Astrocyte of the cerebellum (primary cell): ENCODE measurements around the gene RTN3.
A peak's percentile ranks its signal among the peaks of the same experiment; 100 is the strongest.
"Not testable (repeated sequence)": the region's sequence is repeated elsewhere in the genome, so short reads cannot be mapped to it uniquely, and the experiment has no call there.

Experiments
- DNase-seq: peaks from one replicate; pipeline ENCODE4 v3.0.0-alpha.2; 2011; ENCODE audit warnings: low read depth
- H3K4me3 ChIP-seq: 2 replicates; pipeline ENCODE4 v1.5.1; 2011; ENCODE audit warnings: mild to moderate bottlenecking, low read depth, low read length, moderate library complexity
- in situ Hi-C: cut with HindIII; loops from 2 replicates; pipeline ENCODE4 v1.10.0; 2017; ENCODE audit warnings: low sequenced_read_pairs
- TF ChIP-seq, protein P1 (sequence below): IDR thresholded peaks from 2 replicates; pipeline ENCODE4 v1.5.1; 2012; ENCODE audit warnings: low read length, low read depth, moderate library complexity, mild to moderate bottlenecking; ENCODE audit errors: missing control alignments

RTN3 gene, protein sequence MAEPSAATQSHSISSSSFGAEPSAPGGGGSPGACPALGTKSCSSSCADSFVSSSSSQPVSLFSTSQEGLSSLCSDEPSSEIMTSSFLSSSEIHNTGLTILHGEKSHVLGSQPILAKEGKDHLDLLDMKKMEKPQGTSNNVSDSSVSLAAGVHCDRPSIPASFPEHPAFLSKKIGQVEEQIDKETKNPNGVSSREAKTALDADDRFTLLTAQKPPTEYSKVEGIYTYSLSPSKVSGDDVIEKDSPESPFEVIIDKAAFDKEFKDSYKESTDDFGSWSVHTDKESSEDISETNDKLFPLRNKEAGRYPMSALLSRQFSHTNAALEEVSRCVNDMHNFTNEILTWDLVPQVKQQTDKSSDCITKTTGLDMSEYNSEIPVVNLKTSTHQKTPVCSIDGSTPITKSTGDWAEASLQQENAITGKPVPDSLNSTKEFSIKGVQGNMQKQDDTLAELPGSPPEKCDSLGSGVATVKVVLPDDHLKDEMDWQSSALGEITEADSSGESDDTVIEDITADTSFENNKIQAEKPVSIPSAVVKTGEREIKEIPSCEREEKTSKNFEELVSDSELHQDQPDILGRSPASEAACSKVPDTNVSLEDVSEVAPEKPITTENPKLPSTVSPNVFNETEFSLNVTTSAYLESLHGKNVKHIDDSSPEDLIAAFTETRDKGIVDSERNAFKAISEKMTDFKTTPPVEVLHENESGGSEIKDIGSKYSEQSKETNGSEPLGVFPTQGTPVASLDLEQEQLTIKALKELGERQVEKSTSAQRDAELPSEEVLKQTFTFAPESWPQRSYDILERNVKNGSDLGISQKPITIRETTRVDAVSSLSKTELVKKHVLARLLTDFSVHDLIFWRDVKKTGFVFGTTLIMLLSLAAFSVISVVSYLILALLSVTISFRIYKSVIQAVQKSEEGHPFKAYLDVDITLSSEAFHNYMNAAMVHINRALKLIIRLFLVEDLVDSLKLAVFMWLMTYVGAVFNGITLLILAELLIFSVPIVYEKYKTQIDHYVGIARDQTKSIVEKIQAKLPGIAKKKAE

DNA sequence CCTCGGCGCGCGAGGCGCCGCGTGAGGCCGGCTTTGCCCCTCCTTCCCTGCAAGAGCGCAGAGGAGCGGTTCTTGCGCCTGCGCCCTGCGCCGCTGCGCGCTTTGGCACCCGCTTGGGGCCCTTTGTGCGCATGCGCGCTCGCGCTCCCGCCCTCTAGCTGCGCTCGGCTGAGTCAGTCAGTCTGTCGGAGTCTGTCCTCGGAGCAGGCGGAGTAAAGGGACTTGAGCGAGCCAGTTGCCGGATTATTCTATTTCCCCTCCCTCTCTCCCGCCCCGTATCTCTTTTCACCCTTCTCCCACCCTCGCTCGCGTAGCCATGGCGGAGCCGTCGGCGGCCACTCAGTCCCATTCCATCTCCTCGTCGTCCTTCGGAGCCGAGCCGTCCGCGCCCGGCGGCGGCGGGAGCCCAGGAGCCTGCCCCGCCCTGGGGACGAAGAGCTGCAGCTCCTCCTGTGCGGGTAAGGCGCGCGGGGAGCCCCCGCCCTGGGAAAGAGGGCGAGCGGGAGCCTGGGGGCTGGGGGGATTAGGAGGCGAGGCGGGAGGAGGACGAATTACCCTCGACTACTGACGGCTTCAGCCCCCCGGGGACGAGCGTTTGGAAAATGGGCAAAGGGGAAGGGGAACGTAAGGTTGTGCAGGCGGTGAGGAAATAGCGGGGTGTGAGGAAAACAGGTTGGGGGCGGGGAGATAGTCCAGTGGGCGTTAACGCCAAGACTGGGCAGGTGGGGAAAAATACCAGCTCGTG lies at the start of gene RTN3:
TSS of gene RTN3 (plus strand) at position 180 of the 745 bp plus-strand sequence. CDS start at position 317, 137 bp downstream.
- peak within 1 kb of the TSS; percentile 81 for H3K4me3 ChIP-seq
- TF ChIP-seq, protein P1, sequence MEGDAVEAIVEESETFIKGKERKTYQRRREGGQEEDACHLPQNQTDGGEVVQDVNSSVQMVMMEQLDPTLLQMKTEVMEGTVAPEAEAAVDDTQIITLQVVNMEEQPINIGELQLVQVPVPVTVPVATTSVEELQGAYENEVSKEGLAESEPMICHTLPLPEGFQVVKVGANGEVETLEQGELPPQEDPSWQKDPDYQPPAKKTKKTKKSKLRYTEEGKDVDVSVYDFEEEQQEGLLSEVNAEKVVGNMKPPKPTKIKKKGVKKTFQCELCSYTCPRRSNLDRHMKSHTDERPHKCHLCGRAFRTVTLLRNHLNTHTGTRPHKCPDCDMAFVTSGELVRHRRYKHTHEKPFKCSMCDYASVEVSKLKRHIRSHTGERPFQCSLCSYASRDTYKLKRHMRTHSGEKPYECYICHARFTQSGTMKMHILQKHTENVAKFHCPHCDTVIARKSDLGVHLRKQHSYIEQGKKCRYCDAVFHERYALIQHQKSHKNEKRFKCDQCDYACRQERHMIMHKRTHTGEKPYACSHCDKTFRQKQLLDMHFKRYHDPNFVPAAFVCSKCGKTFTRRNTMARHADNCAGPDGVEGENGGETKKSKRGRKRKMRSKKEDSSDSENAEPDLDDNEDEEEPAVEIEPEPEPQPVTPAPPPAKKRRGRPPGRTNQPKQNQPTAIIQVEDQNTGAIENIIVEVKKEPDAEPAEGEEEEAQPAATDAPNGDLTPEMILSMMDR: peak; percentile 3
- DNase-seq: peak; percentile 91
- in situ Hi-C loops: no loop called here

DNA sequence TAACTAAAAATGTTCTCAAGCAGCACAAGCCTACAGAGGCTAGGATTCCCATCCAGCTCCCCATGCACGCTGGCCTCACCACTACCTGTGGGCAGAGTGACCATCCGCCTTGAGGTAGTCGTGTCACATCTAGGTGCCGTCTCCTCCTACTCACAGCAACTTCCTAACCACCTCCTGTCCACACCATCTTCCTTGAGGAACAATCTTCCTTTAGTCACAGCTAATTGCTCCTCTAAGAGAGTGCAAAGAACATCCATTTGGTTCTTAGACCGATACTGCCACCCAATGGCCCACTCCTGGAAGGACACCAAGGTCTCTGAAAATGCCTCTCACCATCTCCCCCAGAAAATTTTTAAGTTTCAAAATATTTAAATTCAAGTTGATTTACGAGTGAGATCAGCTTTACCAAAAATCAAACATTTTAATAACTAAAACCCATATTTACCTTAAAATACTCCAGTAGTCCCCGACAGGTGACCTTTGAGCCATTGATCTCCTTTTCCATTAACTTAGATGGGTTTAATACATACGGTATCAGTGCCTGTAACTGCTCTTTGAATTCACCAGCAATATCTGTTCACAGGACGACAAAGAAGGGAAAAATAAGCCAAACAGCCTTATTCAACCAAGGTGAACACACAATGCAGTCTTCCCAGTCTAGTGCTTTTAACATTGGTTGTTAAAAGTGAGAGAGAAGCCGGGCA lies 45.4 kb upstream of the RTN3 start:
- TF ChIP-seq, protein P1: peak; percentile 87
- no peak overlapping the region for H3K4me3 ChIP-seq
- in situ Hi-C loops: no loop called here
- peak; percentile 45 for DNase-seq

DNA sequence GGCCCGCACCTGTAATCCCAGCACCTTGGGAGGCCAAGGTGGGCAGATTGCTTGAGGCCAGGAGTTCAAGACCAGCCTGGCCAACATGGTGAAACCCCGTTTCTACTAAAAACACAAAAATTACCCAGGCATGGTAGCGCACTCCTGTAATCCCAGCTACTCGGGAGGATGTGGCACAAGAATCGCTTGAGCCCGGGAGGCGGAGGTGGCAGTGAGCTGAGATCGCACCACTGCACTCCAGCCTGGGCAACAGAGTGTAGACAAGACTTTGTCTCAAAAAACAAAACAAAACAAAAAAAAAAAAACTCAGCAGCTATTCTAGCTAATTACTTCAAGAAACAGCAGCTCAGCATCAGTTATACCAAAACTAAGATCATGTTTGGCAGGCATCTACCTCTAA lies 42.9 kb upstream of the RTN3 start:
- in situ Hi-C loops, H3K4me3 ChIP-seq, DNase-seq: not testable (repeated sequence)

DNA sequence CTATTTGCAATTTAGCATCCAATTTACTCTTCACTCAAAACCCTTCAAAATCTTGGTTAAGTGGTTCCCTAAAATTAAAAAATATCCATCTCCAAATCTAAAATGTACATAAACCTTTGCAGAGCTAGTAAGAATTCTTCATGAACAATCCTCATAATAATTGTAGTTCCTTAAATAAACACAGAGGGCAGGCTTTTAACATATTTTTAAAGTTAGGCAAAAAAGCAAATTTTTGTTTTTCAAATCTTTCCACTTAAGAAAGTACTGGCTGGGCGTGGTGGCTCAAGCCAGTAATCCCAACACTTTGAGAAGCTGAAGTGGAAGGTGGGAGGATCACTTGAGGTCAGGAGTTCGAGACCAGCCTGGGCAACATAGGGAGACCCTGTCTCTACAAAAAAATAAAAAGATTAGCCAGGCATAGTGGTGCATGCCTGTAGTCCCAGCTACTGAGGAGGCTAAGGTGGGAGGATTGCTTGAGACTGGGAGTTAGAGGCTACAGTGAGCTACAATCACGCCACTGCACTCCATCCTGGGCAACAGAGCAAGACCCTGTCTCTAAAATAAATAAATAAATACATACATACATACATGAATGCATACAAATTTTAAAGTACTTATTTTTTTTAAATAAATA lies 42.0 kb upstream of the RTN3 start:
- DNase-seq: no peak
- H3K4me3 ChIP-seq: no peak overlapping the region
- TF ChIP-seq, protein P1: no peak
- in situ Hi-C loops: no loop called here

DNA sequence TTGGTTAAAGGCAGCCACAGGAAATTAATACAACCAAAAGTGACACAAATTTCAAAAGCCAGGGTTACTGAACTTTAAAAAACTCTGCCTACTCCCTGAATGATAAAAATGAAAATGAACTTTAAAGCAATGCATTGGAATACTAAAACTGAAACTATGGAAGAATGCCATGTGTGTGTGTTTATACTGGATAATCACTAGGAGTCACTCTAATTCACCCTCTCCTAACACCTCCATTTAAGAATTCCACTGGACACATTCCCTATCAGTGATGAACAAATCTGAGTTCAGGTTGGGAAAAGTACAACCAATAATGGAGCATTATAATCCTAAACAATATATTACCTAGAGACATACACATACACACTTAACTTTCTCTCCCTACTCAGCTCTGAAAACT lies 39.6 kb upstream of the RTN3 start:
- DNase-seq: peak; percentile 11
- TF ChIP-seq, protein P1: peak; percentile 13
- in situ Hi-C loops: no loop called here
- H3K4me3 ChIP-seq: no peak overlapping the region

DNA sequence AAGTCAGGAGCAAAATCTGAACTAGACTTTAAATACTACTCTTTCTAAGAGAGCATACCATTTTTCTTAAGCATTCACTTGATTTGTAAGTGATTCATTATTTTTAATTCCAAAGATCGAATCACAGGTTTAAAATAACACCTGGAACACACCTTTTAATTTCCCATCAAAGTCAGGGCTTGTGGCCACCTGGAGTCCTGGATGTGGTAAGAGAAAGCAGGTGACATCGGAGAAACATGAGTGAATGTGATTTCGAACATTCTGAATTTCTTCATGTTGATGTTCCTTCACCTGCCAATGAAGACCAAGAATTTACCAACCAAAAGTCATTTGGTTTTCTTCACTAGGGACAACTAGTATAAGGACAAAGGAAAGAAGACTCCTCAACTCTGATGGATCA lies 38.1 kb upstream of the RTN3 start:
- TF ChIP-seq, protein P1: no peak
- no peak overlapping the region for H3K4me3 ChIP-seq
- in situ Hi-C loops: no loop called here
- DNase-seq: no peak
